AG09309 (cell line): ENCODE data around the gene ANKRD49.

Experiments used
- DNase-seq: peaks from one replicate; pipeline ENCODE4 v3.0.0-alpha.2; 2010; ENCODE audit warnings: low read depth
- H3K4me3 ChIP-seq: 2 replicates; pipeline ENCODE4 v1.5.1; 2011; ENCODE audit warnings: mild to moderate bottlenecking, low read depth, low read length, moderate library complexity; ENCODE audit not compliant: control insufficient read depth
- TF ChIP-seq, protein P1 (sequence below): IDR thresholded peaks from 2 replicates; pipeline ENCODE4 v1.5.1; 2011; ENCODE audit warnings: mild to moderate bottlenecking, low read depth, low read length, inconsistent platforms; ENCODE audit not compliant: insufficient read depth, control insufficient read depth; ENCODE audit errors: missing control alignments

The ANKRD49 gene

DNA sequence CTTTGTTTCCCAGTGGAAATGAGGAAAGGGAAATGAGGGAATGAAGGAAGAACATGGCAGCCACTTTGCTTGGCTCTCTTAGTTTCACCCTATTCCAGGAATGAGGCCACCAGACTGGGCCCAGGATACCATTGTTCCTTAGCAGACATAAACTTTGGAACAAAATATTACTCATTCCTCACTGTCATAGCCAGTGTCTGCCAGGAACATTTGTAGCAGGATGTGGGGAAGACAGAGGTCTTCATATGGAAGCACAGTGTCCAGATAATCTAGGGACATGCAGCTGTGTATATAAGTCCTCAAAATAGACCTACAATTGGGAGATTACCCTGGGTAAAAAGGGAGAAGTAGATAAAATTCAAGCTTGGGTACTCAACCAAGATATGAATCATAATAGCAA is 34.8 kb downstream of the ANKRD49 start:
- no peak overlapping the region for H3K4me3 ChIP-seq
- no peak for DNase-seq
- TF ChIP-seq, protein P1, sequence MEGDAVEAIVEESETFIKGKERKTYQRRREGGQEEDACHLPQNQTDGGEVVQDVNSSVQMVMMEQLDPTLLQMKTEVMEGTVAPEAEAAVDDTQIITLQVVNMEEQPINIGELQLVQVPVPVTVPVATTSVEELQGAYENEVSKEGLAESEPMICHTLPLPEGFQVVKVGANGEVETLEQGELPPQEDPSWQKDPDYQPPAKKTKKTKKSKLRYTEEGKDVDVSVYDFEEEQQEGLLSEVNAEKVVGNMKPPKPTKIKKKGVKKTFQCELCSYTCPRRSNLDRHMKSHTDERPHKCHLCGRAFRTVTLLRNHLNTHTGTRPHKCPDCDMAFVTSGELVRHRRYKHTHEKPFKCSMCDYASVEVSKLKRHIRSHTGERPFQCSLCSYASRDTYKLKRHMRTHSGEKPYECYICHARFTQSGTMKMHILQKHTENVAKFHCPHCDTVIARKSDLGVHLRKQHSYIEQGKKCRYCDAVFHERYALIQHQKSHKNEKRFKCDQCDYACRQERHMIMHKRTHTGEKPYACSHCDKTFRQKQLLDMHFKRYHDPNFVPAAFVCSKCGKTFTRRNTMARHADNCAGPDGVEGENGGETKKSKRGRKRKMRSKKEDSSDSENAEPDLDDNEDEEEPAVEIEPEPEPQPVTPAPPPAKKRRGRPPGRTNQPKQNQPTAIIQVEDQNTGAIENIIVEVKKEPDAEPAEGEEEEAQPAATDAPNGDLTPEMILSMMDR = no peak

DNA sequence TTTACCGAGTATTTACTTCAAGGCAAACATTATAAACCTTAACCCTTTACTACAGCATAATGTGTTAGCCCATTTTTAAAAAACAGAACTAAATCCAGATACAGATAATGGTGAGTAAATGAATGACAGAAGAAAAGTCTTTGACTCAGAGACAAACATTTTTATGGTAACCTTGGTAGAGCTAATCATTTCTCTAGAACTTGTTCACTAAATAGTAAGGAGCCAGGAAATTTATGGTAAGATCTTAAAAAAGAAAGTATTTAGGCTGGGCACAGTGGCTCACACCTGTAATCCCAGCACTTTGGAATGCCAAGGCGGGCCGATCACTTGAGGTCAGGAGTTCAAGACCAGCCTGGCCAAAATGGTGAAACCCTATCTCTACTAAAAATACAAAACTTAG is 38.4 kb downstream of the ANKRD49 start:
- DNase-seq = no peak
- TF ChIP-seq, protein P1 = no peak
- no peak overlapping the region for H3K4me3 ChIP-seq

DNA sequence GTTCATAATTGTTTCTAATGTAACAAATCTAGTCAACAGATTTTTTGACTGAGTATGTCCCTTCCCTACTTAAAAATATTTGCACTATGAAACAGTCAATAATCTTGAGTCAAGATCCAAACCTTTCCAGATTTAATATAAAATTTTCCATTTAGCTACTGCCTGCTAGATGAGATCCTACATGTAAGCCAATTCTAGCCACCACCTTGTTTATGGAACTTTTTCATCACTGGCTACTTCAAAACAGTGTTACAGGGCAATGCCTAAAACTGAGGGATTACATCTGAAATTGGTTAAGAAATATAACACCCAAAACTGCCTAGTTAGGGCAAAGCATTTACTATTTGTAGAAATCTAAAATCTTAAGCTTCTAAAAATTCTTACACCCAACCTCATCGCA is 39.4 kb downstream of the ANKRD49 start:
- H3K4me3 ChIP-seq = no peak overlapping the region
- TF ChIP-seq, protein P1 = no peak
- no peak for DNase-seq

DNA sequence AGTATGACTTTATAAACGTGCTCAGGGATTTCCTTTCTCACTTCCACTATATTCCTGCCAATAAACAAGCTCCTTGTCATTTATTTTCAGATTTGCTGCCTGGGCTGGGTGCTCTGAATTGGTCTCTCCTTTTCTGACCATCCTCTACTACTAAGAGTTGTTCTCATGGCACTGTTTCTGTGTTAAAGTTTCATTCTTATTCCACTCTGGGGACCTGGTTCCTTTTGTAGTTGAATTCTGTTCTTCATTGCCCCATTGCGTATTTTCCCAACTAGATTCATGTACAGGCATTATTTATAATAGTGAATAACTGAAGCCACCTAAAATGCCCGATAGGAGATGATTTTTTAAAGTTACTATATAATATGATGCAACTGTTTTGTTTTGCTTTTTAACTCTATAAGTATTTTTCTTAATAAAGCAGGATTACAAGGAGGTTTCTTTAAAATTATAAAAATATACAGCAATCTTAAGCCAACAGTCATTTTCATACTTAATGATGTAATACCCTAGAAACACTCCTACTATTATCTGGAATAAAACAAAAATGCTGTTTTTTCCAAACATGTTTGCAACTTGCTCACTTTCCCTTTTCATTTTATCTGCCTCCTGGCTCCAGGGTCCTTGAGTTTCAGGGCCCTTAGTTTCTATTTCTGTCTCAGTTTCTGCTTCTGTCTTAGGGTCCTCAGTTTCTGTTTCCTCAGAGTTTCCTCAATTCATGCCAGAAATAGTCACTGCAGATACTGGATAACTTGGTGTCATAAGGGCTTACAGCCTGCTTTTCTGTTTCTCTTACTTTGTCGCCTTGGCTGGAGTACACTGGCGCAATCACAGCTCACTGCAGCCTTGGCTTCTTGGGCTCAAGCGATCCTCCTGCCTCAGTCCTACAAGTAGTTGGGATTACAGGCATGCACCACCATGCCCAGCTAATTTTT is 40.2 kb downstream of the ANKRD49 start:
- H3K4me3 ChIP-seq = no peak overlapping the region
- no peak for DNase-seq
- TF ChIP-seq, protein P1 = no peak

DNA sequence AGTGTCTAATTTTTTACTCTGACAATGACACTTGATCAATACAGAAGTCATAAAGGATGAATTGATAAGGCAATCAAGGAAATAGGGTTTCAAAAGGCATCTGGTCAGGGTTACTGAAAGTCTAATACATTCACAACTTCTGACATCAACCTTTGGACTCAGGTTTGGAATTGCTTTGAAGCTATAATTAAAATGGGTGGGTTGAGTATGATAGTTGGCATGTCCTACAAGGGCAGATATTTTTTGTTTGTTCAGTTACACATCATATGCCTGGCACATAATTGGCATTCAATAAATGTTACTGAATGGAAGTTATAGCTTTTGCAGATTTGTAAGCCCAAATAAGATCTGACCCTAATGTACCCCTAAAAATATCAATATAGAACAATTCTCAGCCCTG is 42.6 kb downstream of the ANKRD49 start:
- TF ChIP-seq, protein P1 = no peak

DNA sequence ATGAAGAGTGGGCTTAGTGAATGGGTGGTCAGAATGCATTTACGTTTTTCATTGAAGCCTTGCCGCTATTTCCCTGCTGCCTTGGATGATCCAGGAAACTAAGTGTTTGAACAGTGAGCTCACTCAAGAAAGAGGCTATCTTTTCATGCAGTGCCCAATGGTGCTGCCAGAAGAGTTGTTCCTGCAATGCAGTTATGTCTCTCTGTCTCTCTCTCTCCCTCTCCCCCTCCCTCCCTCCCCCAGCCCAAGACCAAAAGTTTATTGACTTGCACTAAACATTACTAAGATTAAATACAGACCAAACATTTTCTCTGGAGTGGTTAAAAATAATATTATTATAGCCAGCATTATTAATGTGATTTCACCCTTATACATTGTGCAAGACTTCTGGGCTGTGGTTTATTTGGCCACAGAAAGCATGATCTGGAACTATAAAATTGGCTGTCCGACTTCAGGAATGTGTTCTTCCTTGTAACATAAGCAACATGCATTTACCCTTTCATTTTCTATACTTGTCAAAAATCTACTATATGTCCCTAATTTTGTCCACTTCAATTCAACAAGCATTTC is 43.3 kb downstream of the ANKRD49 start:
- TF ChIP-seq, protein P1 = no peak
- no peak overlapping the region for H3K4me3 ChIP-seq
- no peak for DNase-seq

More for the DNA sequence above, 42.6 kb downstream of the ANKRD49 start:
- no peak for DNase-seq
- H3K4me3 ChIP-seq = no peak overlapping the region
